Body of pancreas (tissue), 4 donors: ENCODE results near the gene MLH1. TPM values are rescaled to one million over a fixed set of nuclear protein-coding genes. Genes with fewer than 3 reads are reported as not detected.
"Not testable (repeated sequence)": the region's sequence is repeated elsewhere in the genome, so short reads cannot be mapped to it uniquely, and the experiment has no call there.

Source experiments
- ATAC-seq: fragments of 150-250 bp; one replicate; pipeline ENCODE4 v1.9.1; 2016
- DNase-seq, 4 donors: peaks; one replicate each; pipeline ENCODE4 v3.0.0-alpha.2; 2019
- H3K27ac ChIP-seq, 4 donors: fragments of 200-600 bp; sonication (generic); 1 replicate in 3 of 4; 2 replicates in 1 of 4; pipeline versions ENCODE4 v1.5.1 to v1.6.1; 2016 to 2019; ENCODE audit warnings: mild to moderate bottlenecking in 1 of 4, mixed read lengths in 1 of 4, moderate library complexity in 1 of 4
- H3K27me3 ChIP-seq, 2 donors: fragments of 200-600 bp; sonication (generic); one replicate each; pipeline ENCODE4 v1.6.0; 2016; ENCODE audit warnings: mild to moderate bottlenecking in 1 of 2
- H3K36me3 ChIP-seq, 2 donors: fragments of 200-600 bp; sonication (generic); replicated peaks in 1 of 2; 2 replicates each; pipeline ENCODE4 v1.5.1; 2016; ENCODE audit warnings: low read depth in 2 of 2; ENCODE audit not compliant: insufficient read depth in 1 of 2
- H3K4me1 ChIP-seq: fragments of 200-600 bp; sonication (generic); one replicate; pipeline ENCODE4 v1.6.0; 2016
- H3K4me3 ChIP-seq, 2 donors: fragments of 200-600 bp; sonication (generic); 1 replicate in 1 of 2; 2 replicates in 1 of 2; pipeline ENCODE4 v1.5.1; 2016 to 2019
- H3K9me3 ChIP-seq, 3 donors: fragments of 200-600 bp; sonication (generic); 1 replicate in 2 of 3; 2 replicates in 1 of 3; pipeline ENCODE4 v1.5.1; 2016
- POLR2A ChIP-seq, 3 donors: fragments of 450-650 bp; IDR thresholded peaks; one replicate each; pipeline ENCODE4 v1.6.1; 2016; ENCODE audit warnings: antibody characterized with exemption in 3 of 3, mild to moderate bottlenecking in 2 of 3
- WGBS, 2 donors: methylation state at CpG; one replicate each; pipeline ENCODE4 v1.1.5; 2017; 5-methylcytosine and 5-hydroxymethylcytosine counted together
- intact Hi-C: fragments of 100-400 bp; cut with DNase I; formaldehyde crosslinking; loops from one replicate; pipeline ENCODE4 v1.15.1; 2023
- total RNA-seq, 2 donors: library from RNA; depleted of rRNA; stranded (reverse); fragments of >200 nt; gene quantifications; one replicate each; pipeline ENCODE4 v1.1.0, GENCODE V29; 2016
- TF ChIP-seq, protein P1 (sequence below), 7 experiments: fragments of 450-650 bp in 4 of 7; fragments of 200-600 bp in 3 of 7; sonication (generic) in 3 of 7; IDR thresholded peaks; one replicate each; pipeline ENCODE4 v1.5.1; 2016 to 2019; ENCODE audit warnings: antibody characterized with exemption in 7 of 7

Gene MLH1
- total RNA-seq, 2 donors from 2014 or later, result 16.9 to 38.9 TPM

DNA sequence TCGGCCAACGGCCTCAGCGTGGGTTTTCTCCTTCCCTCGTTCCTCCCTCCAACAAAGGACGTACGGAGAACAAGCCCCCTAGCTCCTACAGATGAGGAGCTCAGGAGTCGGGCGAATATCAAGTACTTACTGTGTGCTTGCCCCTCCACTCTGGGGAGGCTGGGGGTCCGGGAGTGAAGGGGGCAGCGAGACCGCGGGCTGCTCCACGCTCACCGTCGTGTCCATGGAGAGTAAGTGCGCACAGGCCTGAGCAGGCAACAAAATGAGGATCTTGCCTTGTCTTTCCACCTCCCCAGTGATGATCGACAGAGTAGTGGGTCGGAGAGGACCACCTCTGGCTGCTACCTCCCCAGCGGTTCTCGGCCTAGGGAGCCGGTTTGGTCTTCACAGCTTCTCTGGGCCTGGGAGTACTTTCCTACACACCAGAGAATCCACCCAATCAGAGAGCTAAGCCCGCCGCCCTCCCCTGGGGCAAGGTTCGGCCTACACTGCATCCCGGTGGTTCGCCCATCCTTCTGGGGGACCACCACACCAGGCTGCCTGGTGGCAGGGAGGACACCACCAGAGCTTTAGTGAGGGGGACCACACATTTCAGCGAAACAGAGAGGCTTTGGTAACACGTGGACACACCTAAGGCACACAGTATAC lies 47.9 kb upstream of the MLH1 start:
- WGBS, 2 donors, result 82 to 92% methylated on average over 15 to 28 of the region's 28 CpGs
- Histone ChIP-seq H3K27ac (no peak overlapping the region), H3K9me3 (no peaks in the 10 kb centered on the region), H3K4me3 (no peak overlapping the region), H3K4me1 (peaks cover 16% of the 10 kb centered on the region), H3K27me3 (no peaks in the 10 kb centered on the region), H3K36me3 (no peaks in the 10 kb centered on the region)
- TF ChIP-seq, protein P1, sequence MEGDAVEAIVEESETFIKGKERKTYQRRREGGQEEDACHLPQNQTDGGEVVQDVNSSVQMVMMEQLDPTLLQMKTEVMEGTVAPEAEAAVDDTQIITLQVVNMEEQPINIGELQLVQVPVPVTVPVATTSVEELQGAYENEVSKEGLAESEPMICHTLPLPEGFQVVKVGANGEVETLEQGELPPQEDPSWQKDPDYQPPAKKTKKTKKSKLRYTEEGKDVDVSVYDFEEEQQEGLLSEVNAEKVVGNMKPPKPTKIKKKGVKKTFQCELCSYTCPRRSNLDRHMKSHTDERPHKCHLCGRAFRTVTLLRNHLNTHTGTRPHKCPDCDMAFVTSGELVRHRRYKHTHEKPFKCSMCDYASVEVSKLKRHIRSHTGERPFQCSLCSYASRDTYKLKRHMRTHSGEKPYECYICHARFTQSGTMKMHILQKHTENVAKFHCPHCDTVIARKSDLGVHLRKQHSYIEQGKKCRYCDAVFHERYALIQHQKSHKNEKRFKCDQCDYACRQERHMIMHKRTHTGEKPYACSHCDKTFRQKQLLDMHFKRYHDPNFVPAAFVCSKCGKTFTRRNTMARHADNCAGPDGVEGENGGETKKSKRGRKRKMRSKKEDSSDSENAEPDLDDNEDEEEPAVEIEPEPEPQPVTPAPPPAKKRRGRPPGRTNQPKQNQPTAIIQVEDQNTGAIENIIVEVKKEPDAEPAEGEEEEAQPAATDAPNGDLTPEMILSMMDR (IDR thresholded peaks at IDR 0.05), result no peak
- DNase-seq, result no peak
- no peak for ATAC-seq
- intact Hi-C loops, result no loop called here

DNA sequence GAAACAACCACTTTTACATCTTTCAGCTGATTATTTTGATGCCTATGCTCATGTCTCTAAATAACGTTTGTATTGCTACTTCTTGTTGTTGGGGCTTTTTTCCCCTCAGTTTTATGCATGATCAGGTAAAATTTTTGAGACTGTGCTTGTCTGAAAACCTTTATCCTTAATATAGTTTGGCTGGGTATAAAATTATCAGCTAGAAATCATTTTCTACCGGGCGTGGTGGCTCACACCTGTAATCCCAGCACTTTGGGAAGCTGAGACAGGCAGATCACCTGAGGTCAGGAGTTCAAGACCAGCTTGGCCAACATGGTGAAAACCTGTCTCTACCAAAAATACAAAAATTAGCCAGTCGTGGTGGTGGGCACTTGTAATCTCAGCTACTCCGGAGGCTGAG lies 45.5 kb upstream of the MLH1 start:
- ATAC-seq, intact Hi-C loops, H3K36me3 ChIP-seq, H3K27ac ChIP-seq, H3K9me3 ChIP-seq, DNase-seq, H3K4me3 ChIP-seq, H3K27me3 ChIP-seq: not testable (repeated sequence)
- 78 to 89% methylated on average over 5 of the region's 5 CpGs for WGBS, 2 donors
- H3K4me1 ChIP-seq, result peaks cover 16% of the 10 kb centered on the region

DNA sequence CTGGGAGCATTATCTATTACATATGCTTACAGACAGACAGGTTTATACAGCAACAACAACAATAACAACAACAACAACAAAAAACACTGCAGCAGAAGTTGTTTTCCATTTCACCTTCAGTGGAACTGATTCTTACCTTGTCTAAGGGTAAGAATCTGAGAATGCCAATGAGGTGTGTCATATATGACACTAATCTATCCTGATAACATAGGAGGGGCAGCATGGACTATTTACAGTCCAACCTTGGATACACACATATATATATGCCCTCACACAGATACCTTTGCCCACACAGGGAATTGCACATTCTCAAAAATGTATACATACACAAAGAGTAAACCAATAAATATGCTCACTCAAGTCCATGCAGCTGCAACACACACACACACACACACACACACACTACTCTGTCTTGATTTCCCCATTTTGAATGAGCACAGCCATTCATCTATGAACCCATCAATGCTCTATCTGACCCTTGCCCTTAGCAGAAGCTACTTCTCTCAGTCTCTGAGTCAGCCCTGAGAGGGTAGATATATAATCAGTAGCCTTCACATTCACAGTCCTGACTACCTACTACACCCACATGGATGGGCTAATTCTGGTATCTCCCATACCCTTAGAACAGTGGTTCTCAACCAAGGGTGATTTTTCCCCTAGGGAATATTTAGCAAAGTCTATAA lies 38.7 kb upstream of the MLH1 start:
- DNase-seq, result no peak
- Histone ChIP-seq H3K4me3 (no peak overlapping the region), H3K9me3 (no peaks in the 10 kb centered on the region), H3K36me3 (no peaks in the 10 kb centered on the region), H3K4me1 (no peaks in the 10 kb centered on the region), H3K27me3 (no peaks in the 10 kb centered on the region), H3K27ac (no peak overlapping the region)
- ATAC-seq, result no peak
- intact Hi-C loops, result loop anchor here (5.0 kb wide), 1 partner anchor 227 kb away; no protein-coding TSS in a partner anchor
- TF ChIP-seq, protein P1 (IDR thresholded peaks at IDR 0.05), result no peak
- TF ChIP-seq POLR2A (IDR thresholded peaks at IDR 0.05), result no peak

DNA sequence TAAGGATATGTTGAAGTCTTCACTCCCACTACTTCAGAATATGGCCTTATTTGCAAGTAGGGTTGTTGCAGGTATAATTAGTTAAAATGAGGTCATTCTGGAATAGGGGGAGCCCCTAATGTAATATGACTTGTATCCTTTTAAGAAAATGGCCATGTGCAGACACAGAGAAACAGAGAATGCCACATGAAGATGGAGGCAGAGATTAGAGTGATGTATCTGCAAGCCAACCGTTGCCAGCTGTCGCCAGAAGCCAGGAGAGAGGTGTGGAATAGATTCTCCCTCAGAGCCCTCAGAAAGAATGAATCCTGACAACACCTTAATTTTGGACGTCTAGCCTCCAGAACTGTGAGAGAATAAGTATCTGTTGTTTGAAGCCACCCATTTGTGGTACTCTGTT lies 37.2 kb upstream of the MLH1 start:
- no peak overlapping the region for H3K4me3 ChIP-seq
- H3K27ac ChIP-seq, result no peak overlapping the region
- H3K4me1 ChIP-seq, result no peaks in the 10 kb centered on the region
- 64 to 71% methylated on average over 3 of the region's 3 CpGs for WGBS, 2 donors
- H3K36me3 ChIP-seq, result no peaks in the 10 kb centered on the region
- no peaks in the 10 kb centered on the region for H3K9me3 ChIP-seq
- intact Hi-C loops, result loop anchor here (5.0 kb wide), 1 partner anchor 229 kb away; no protein-coding TSS in a partner anchor
- TF ChIP-seq POLR2A (IDR thresholded peaks at IDR 0.05), result no peak
- TF ChIP-seq, protein P1 (IDR thresholded peaks at IDR 0.05), result no peak
- H3K27me3 ChIP-seq, result no peaks in the 10 kb centered on the region
- DNase-seq, result no peak
- ATAC-seq, result no peak

DNA sequence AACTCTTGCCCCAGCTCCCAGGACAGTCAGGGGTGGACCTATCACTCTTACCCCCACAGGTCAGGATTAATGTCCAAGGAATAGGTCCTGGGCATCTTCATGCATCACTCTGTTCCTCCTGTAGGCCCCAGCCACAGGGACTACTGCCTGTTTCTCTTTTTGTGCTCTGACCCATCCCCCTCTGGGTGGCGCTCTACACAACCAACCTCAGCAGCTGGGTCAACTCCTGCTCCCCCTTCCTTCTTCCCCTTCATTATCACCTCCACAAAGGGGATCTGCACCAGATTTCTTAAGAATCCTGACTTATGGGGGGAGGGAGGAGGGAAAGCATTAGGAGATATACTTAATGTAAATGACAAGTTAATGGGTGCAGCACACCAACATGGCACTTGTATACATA lies 36.3 kb upstream of the MLH1 start:
- DNase-seq (no peak), ATAC-seq (no peak)
- no peaks in the 10 kb centered on the region for H3K9me3 ChIP-seq
- H3K27me3 ChIP-seq, result no peaks in the 10 kb centered on the region
- H3K36me3 ChIP-seq, result no peaks in the 10 kb centered on the region
- TF ChIP-seq POLR2A (IDR thresholded peaks at IDR 0.05), result no peak
- TF ChIP-seq, protein P1 (IDR thresholded peaks at IDR 0.05), result no peak
- intact Hi-C loops, result loop anchor here (5.0 kb wide), 1 partner anchor 230 kb away; no protein-coding TSS in a partner anchor
- H3K27ac ChIP-seq, result no peak overlapping the region
- H3K4me1 ChIP-seq, result no peaks in the 10 kb centered on the region
- WGBS, 2 donors, result 90 to 100% methylated on average over 1 of the region's 1 CpG
- no peak overlapping the region for H3K4me3 ChIP-seq
